Measurements from ENCODE around the gene ADAM12.

ADAM12 gene

DNA sequence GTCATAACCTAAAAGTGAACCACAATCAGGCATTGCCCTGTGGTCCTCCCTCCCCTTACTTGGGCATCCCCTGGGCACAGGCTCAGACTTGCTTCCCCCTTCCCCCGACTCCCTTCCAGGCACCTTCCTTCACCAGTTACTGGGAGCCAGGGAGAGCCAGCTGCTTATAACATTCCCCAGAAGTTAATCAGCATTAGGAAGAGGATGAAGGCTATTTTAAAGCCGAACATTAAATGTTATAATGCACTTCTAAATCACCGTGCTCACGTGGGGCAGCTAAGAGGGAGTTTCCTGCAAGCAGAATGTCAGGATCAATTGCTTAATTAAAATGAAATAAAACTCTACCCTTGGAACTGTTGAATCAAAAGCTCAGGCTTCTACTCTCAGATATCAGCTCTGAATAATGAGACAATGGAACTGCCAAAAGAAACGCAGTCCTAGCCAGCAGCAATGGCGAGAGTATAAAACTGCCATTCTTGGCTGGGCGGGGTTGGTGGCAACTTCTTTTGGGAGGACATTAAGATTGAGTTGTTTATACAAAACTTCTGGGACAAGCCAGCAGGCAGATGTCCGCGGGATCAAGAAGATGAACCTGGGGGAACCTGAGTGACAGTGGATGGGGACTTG is 322.4 kb downstream of the ADAM12 start:
- TF ChIP-seq CTCF (IDR thresholded peaks at IDR 0.05; ENCODE audit: low read depth, low read length), result no peak
- DNase-seq (ENCODE audit: extremely low read depth, low read depth), result no peak

GRCh38 chr10:126064512-126064911 is 323.8 kb downstream of the ADAM12 start:
- TF ChIP-seq CTCF (IDR thresholded peaks at IDR 0.05; ENCODE audit: low read depth, low read length), result no peak
- DNase-seq (ENCODE audit: extremely low read depth, low read depth), result no peak

DNA sequence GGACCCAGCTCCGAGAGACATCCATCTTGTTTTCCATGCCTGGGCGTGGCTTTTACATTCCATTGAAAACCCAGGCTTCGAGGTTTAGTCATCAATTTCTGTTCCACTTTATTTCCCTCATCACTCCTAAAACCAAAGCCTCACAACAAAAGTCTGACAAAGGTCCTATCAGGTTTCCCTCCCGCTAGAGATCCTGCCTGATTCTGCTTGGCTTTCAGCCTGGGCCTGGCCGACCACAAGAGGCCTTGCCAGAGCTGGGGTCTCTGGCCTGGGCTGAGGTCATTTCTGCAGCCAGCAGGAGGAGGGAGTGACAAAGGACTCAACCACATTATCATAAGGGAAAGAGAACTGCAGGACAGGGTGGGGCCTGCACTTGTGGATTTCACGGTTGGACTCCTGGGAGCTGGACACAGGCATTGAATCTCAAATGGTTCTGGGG is 324.9 kb downstream of the ADAM12 start:
- peak; percentile 78 for DNase-seq (ENCODE audit: extremely low read depth, low read depth)
- no peak; the same call in 1 of the 2 replicates for TF ChIP-seq CTCF (IDR thresholded peaks at IDR 0.05; ENCODE audit: low read depth, low read length)

DNA sequence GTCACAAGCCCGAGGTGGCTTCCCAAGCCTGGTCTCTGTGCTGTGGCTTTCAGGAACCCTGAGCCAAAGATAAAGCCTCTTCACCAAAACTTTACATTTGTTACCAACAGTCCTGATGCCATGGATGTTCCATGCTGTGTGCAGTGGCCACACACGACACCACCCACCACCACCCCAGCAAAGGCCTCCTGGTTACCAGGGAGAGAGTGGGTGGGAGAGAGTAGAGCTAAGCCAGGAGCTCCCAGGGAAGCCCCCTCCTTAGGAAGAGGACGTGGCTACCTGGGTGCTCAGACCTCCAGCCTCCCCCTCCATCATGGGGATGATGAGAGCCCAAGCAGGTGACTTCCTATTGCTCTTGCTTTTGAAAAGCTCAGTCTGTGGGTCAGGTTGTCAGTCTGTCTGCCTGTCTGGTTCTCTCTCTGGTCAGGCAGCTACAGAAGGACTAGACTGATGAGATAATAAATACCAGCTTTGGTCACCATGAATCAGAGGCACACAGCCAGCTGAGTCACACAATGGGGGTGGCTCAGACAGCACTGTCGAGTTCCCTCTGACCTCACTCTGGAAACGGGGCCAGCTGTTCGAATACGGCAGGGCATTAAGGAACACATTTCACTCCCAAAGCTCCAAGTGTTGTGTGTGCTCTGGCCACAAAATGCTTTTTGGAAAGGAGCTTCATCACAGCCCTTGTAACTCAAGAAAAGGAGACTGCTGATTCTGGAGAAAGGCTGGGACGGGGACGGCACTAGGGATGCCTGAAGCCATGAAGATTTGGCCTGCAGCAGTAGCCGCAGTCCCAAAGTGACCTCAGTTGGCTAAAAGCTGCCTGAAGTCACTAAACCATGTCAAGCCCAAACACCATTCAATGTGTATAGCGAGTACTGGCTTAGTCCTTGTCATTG is 325.9 kb downstream of the ADAM12 start:
- no peak for TF ChIP-seq CTCF (IDR thresholded peaks at IDR 0.05; ENCODE audit: low read depth, low read length)
- DNase-seq (ENCODE audit: extremely low read depth, low read depth), result peak; percentile 90

- no peak for TF ChIP-seq CTCF (IDR thresholded peaks at IDR 0.05; ENCODE audit: low read depth, low read length)
- no peak for DNase-seq (ENCODE audit: extremely low read depth, low read depth)
These were observed 326.8 kb downstream of the ADAM12 start for GRCh38 chr10:126061526-126061925.

GRCh38 chr10:126060261-126060931 is 327.9 kb downstream of the ADAM12 start:
- no peak for TF ChIP-seq CTCF (IDR thresholded peaks at IDR 0.05; ENCODE audit: low read depth, low read length)
- DNase-seq (ENCODE audit: extremely low read depth, low read depth), result no peak

All from AG09319 (cell line).